Endodermal cell (in vitro differentiated cells): ENCODE measurements around the gene TXLNG. TPM values are rescaled to one million over a fixed set of nuclear protein-coding genes. Genes with fewer than 3 reads are reported as not detected.

Experiments
- DNase-seq: peaks from one replicate; pipeline ENCODE4 v3.0.0-alpha.2; 2017
- H3K27ac ChIP-seq: 2 replicates; pipeline ENCODE4 v1.5.1; 2013; ENCODE audit warnings: mild to moderate bottlenecking, low read depth, low read length, moderate library complexity
- H3K27me3 ChIP-seq: 2 replicates; pipeline ENCODE4 v1.6.1; 2013; ENCODE audit warnings: mild to moderate bottlenecking, low read length, moderate library complexity; ENCODE audit not compliant: insufficient read depth, control insufficient read depth, poor library complexity, severe bottlenecking
- H3K36me3 ChIP-seq: 2 replicates; pipeline ENCODE4 v1.7.0; 2013; ENCODE audit warnings: mild to moderate bottlenecking, low read length, moderate library complexity; ENCODE audit not compliant: control insufficient read depth, insufficient read depth
- H3K4me1 ChIP-seq: one replicate; pipeline ENCODE4 v1.7.0; 2013; ENCODE audit warnings: low read length; ENCODE audit not compliant: control insufficient read depth, insufficient read depth
- H3K4me3 ChIP-seq: 2 replicates; pipeline ENCODE4 v1.5.1; 2013; ENCODE audit warnings: mild to moderate bottlenecking, low read length, moderate library complexity
- H3K9ac ChIP-seq: 2 replicates; pipeline ENCODE4 v1.6.1; 2013; ENCODE audit warnings: mild to moderate bottlenecking, low read length, moderate library complexity; ENCODE audit not compliant: poor library complexity, severe bottlenecking; ENCODE audit errors: extremely low read depth
- H3K9me3 ChIP-seq: 2 replicates; pipeline ENCODE4 v1.6.1; 2013; ENCODE audit warnings: mild to moderate bottlenecking, low read length, moderate library complexity; ENCODE audit not compliant: control insufficient read depth
- H3K27ac Mint-ChIP-seq: 2 replicates; pipeline ENCODE4 v1.8.0; 2020; ENCODE audit warnings: mixed read lengths
- H3K27me3 Mint-ChIP-seq: 2 replicates; pipeline ENCODE4 v1.8.0; 2021; ENCODE audit warnings: mild to moderate bottlenecking, mixed read lengths; ENCODE audit not compliant: insufficient read depth
- H3K36me3 Mint-ChIP-seq: 2 replicates; pipeline ENCODE4 v1.8.0; 2020; ENCODE audit warnings: low read depth, mixed read lengths
- H3K4me1 Mint-ChIP-seq: 2 replicates; pipeline ENCODE4 v1.8.0; 2020; ENCODE audit warnings: mixed read lengths
- H3K4me3 Mint-ChIP-seq: 2 replicates; pipeline ENCODE4 v1.8.0; 2020; ENCODE audit warnings: mild to moderate bottlenecking, moderate library complexity, mixed read lengths
- H3K9me3 Mint-ChIP-seq: 2 replicates; pipeline ENCODE4 v1.8.0; 2020; ENCODE audit warnings: mild to moderate bottlenecking, mixed read lengths
- CTCF ChIP-seq: fragments of 200-600 bp; sonication (generic); conservative IDR thresholded peaks from 2 replicates; pipeline ENCODE4 v1.5.0; 2021; ENCODE audit warnings: antibody characterized with exemption, mild to moderate bottlenecking
- WGBS, 2 experiments: methylation state at CpG; one replicate each; pipeline versions ENCODE4 v1.1.5 to v1.1.7; 2013; ENCODE audit warnings: missing lambda C conversion rate in 2 of 2, mixed read lengths in 1 of 2; ENCODE audit not compliant: insufficient coverage in 1 of 2, insufficient read length in 1 of 2; 5-methylcytosine and 5-hydroxymethylcytosine counted together
- total RNA-seq, 2 donors: library from RNA; stranded (reverse); fragmentation: NEBNext Ultra II Directional in 1 of 2; extraction: Animal tissue kit (Norgen Biotek cat#: 25700) in 1 of 2; gene quantifications; 2 replicates in 1 of 2; 3 replicates in 1 of 2; pipeline ENCODE4 v1.2.1, GENCODE V29; 2021

TXLNG gene
- total RNA-seq, 2 donors from 2014 or later: 13.8 to 31.0 TPM

- TF ChIP-seq CTCF: peak; percentile 82
- H3K27ac ChIP-seq: no peak overlapping the region
- H3K36me3 Mint-ChIP-seq: peaks cover 45% of the 10 kb centered on the region
Measured at GRCh38 chrX:16826207-16826606, 39.9 kb downstream of the TXLNG start.

GRCh38 chrX:16827225-16827624 is 41.0 kb downstream of the TXLNG start:
- Mint-ChIP-seq H3K4me1 (peaks cover 10% of the 10 kb centered on the region), H3K27ac (no peak overlapping the region)

More at GRCh38 chrX:16826207-16826606, 39.9 kb downstream of the TXLNG start:
- Histone ChIP-seq H3K4me3 (no peak overlapping the region), H3K9ac (no peak overlapping the region), H3K36me3 (peaks cover 30% of the 10 kb centered on the region), H3K9me3 (no peaks in the 10 kb centered on the region), H3K4me1 (no peaks in the 10 kb centered on the region), H3K27me3 (no peaks in the 10 kb centered on the region)
- no peak for DNase-seq
- Mint-ChIP-seq H3K4me3 (no peak overlapping the region), H3K27me3 (no peaks in the 10 kb centered on the region), H3K27ac (peak overlapping the region; percentile 78), H3K4me1 (peaks cover 6% of the 10 kb centered on the region), H3K9me3 (no peaks in the 10 kb centered on the region)
- WGBS, 2 experiments: 73% methylated on average over 3 of the region's 3 CpGs; no CpG with 5 or more reads in 1 of the 2 experiments

GRCh38 chrX:16828124-16828908 is 42.0 kb downstream of the TXLNG start:
- Mint-ChIP-seq H3K27ac (peak overlapping the region; percentile 81), H3K36me3 (peaks cover 50% of the 10 kb centered on the region), H3K9me3 (no peaks in the 10 kb centered on the region), H3K4me1 (peaks cover 13% of the 10 kb centered on the region), H3K4me3 (no peak overlapping the region), H3K27me3 (no peaks in the 10 kb centered on the region)
- Histone ChIP-seq H3K4me1 (no peaks in the 10 kb centered on the region), H3K36me3 (peaks cover 38% of the 10 kb centered on the region), H3K4me3 (no peak overlapping the region), H3K27ac (no peak overlapping the region), H3K9ac (no peak overlapping the region), H3K9me3 (no peaks in the 10 kb centered on the region), H3K27me3 (no peaks in the 10 kb centered on the region)
- no peak for DNase-seq
- TF ChIP-seq CTCF: no peak
- WGBS, 2 experiments: 92 to 100% methylated on average over 1 to 6 of the region's 6 CpGs

More at GRCh38 chrX:16827225-16827624, 41.0 kb downstream of the TXLNG start:
- H3K4me3 ChIP-seq: no peak overlapping the region
- H3K4me3 Mint-ChIP-seq: no peak overlapping the region
- WGBS, 2 experiments: 95% methylated on average over 2 of the region's 2 CpGs; no CpG with 5 or more reads in 1 of the 2 experiments
- H3K27me3 Mint-ChIP-seq: no peaks in the 10 kb centered on the region
- DNase-seq: no peak
- no peak overlapping the region for H3K27ac ChIP-seq
- no peak for TF ChIP-seq CTCF
- peaks cover 47% of the 10 kb centered on the region for H3K36me3 Mint-ChIP-seq
- H3K36me3 ChIP-seq: peaks cover 34% of the 10 kb centered on the region
- no peaks in the 10 kb centered on the region for H3K9me3 Mint-ChIP-seq
- no peak overlapping the region for H3K9ac ChIP-seq
- H3K4me1 ChIP-seq: no peaks in the 10 kb centered on the region
- H3K9me3 ChIP-seq: no peaks in the 10 kb centered on the region
- no peaks in the 10 kb centered on the region for H3K27me3 ChIP-seq
